Kidney epithelial cell (primary cell): Measurements from ENCODE around the gene ST8SIA1. TPM values are rescaled to one million over a fixed set of nuclear protein-coding genes. Genes with fewer than 3 reads are reported as not detected.

Experiments
- DNase-seq: peaks from one replicate; pipeline ENCODE4 v3.0.0-alpha.2; 2010; ENCODE audit warnings: low read depth
- H3K27me3 ChIP-seq: 2 replicates; pipeline ENCODE4 v1.6.0; 2011; ENCODE audit warnings: low read length; ENCODE audit not compliant: control insufficient read depth, insufficient read depth
- H3K36me3 ChIP-seq: 2 replicates; pipeline ENCODE4 v1.5.1; 2011; ENCODE audit warnings: low read length; ENCODE audit not compliant: control insufficient read depth, insufficient read depth
- H3K4me3 ChIP-seq: 2 replicates; pipeline ENCODE4 v1.5.1; 2011; ENCODE audit warnings: low read depth, mild to moderate bottlenecking, control low read depth, low read length
- total RNA-seq: library from RNA; depleted of rRNA; stranded (reverse); fragments of >200 nt; gene quantifications from 2 replicates; pipeline ENCODE4 v1.2.3, GENCODE V29; 2015
- TF ChIP-seq, protein P1 (sequence below): IDR thresholded peaks from 2 replicates; pipeline ENCODE4 v1.5.1; 2011; ENCODE audit warnings: mild to moderate bottlenecking, moderate library complexity, low read length, control low read depth, inconsistent platforms; ENCODE audit not compliant: insufficient read depth, poor library complexity, severe bottlenecking

The ST8SIA1 gene
- total RNA-seq, 1 donor from 2014 or later = 0.21 TPM

DNA sequence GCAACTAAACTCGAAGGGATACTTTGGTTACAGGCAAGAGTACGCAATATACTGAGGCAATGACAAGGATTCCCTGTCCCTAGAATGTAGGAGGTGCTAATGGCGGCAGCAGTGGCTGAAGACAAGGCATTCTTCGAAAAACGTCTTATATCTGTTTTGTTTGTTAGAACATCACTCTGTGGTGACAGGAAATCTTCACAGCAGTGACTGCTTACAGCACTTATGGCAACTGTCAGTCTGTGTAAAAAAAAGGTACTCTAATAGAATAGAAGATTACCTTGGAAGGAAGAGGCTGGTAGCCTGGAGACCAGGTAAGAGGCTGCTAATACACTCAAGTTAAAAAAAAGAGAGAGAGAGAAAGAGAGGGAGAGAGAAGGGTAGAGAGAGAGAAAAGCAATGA lies 131.7 kb downstream of the ST8SIA1 start:
- no peaks in the 10 kb centered on the region for H3K36me3 ChIP-seq
- no peaks in the 10 kb centered on the region for H3K27me3 ChIP-seq
- no peak for DNase-seq
- TF ChIP-seq, protein P1, sequence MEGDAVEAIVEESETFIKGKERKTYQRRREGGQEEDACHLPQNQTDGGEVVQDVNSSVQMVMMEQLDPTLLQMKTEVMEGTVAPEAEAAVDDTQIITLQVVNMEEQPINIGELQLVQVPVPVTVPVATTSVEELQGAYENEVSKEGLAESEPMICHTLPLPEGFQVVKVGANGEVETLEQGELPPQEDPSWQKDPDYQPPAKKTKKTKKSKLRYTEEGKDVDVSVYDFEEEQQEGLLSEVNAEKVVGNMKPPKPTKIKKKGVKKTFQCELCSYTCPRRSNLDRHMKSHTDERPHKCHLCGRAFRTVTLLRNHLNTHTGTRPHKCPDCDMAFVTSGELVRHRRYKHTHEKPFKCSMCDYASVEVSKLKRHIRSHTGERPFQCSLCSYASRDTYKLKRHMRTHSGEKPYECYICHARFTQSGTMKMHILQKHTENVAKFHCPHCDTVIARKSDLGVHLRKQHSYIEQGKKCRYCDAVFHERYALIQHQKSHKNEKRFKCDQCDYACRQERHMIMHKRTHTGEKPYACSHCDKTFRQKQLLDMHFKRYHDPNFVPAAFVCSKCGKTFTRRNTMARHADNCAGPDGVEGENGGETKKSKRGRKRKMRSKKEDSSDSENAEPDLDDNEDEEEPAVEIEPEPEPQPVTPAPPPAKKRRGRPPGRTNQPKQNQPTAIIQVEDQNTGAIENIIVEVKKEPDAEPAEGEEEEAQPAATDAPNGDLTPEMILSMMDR = no peak
- no peak overlapping the region for H3K4me3 ChIP-seq

DNA sequence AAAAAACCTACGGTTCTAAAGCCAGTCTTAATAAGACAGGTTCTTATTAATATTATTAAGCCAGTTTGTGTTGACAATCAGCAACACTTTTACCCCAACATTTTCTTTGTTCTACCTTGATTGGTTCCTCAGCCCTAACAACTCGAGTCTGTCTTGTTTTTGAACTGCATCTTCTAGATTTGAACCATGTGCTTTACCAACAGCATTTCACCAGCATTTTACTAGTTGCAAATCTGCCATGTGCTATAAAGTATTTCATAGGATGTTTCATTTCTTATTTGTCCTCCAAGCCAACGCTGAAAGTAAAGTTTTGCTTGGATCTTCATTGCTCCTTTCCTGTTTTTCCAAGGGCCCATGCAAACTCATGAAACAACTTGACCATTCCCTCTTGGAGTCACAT lies 133.4 kb downstream of the ST8SIA1 start:
- TF ChIP-seq, protein P1 = no peak
- no peaks in the 10 kb centered on the region for H3K36me3 ChIP-seq
- no peaks in the 10 kb centered on the region for H3K27me3 ChIP-seq
- DNase-seq = no peak
- H3K4me3 ChIP-seq = no peak overlapping the region

- Histone ChIP-seq H3K36me3 (no peaks in the 10 kb centered on the region), H3K4me3 (no peak overlapping the region), H3K27me3 (no peaks in the 10 kb centered on the region)
- no peak for DNase-seq
- TF ChIP-seq, protein P1 = no peak
These were observed 138.3 kb downstream of the ST8SIA1 start for GRCh38 chr12:22196236-22196635.

- H3K4me3 ChIP-seq = no peak overlapping the region
- H3K36me3 ChIP-seq = no peaks in the 10 kb centered on the region
- TF ChIP-seq, protein P1 = no peak
- no peak for DNase-seq
- no peaks in the 10 kb centered on the region for H3K27me3 ChIP-seq
These were observed 143.5 kb downstream of the ST8SIA1 start for GRCh38 chr12:22190969-22191368.

GRCh38 chr12:22188431-22188830 lies 146.1 kb downstream of the ST8SIA1 start:
- DNase-seq = no peak
- Histone ChIP-seq H3K4me3 (no peak overlapping the region), H3K36me3 (no peaks in the 10 kb centered on the region), H3K27me3 (no peaks in the 10 kb centered on the region)
- TF ChIP-seq, protein P1 = no peak

DNA sequence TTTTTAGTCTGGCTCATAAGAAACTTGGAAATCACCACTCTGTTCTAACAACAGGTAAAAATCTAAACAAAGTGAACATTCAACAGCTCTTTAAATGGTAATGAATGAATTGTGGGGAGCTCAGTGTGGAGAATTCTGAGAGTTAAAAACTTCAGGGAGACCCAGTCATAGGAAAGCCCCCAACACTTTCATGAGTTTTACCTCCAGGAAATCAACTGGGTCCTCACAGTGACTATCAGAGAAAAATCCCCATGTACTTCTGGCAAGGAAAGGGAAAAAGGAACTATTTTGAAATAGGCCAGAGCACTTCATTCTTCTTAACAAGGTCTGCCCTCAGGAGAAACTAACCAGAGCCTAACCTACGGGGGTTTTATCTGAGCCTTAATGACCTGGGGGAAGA lies 153.8 kb downstream of the ST8SIA1 start:
- Histone ChIP-seq H3K27me3 (no peaks in the 10 kb centered on the region), H3K36me3 (no peaks in the 10 kb centered on the region), H3K4me3 (no peak overlapping the region)
- no peak for DNase-seq
- TF ChIP-seq, protein P1 = no peak
